PC-9 (cell line): ENCODE measurements around the gene RUNX1.

Experiments used
- EZH2 ChIP-seq: fragments of 200-600 bp; sonication (generic); IDR thresholded peaks from 2 replicates; pipeline ENCODE4 v1.8.0; 2017; ENCODE audit warnings: antibody characterized with exemption, low read depth
- TF ChIP-seq, protein P1 (sequence below): fragments of 200-600 bp; sonication (generic); conservative IDR thresholded peaks from 2 replicates; pipeline ENCODE4 v1.6.1; 2017; ENCODE audit warnings: mixed run types, antibody characterized with exemption, mild to moderate bottlenecking, moderate library complexity

- TF ChIP-seq, protein P1, sequence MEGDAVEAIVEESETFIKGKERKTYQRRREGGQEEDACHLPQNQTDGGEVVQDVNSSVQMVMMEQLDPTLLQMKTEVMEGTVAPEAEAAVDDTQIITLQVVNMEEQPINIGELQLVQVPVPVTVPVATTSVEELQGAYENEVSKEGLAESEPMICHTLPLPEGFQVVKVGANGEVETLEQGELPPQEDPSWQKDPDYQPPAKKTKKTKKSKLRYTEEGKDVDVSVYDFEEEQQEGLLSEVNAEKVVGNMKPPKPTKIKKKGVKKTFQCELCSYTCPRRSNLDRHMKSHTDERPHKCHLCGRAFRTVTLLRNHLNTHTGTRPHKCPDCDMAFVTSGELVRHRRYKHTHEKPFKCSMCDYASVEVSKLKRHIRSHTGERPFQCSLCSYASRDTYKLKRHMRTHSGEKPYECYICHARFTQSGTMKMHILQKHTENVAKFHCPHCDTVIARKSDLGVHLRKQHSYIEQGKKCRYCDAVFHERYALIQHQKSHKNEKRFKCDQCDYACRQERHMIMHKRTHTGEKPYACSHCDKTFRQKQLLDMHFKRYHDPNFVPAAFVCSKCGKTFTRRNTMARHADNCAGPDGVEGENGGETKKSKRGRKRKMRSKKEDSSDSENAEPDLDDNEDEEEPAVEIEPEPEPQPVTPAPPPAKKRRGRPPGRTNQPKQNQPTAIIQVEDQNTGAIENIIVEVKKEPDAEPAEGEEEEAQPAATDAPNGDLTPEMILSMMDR, result no peak
- TF ChIP-seq EZH2, result no peak
Observed at GRCh38 chr21:34788879-34789278, 260.2 kb downstream of the RUNX1 start.
